ENCODE data around the gene CAST. TPM values are rescaled to one million over a fixed set of nuclear protein-coding genes. Genes with fewer than 3 reads are reported as not detected.

CAST gene
- total and polyA plus RNA-seq, 2 donors (not counting 1 experiment from before 2014, with no cell fraction given) = 41.0 to 231 TPM

- no peak for DNase-seq
- no peaks in the 10 kb centered on the region for H3K4me1 Mint-ChIP-seq
- CTCF ChIA-PET = interaction anchor here (1.2 to 1.7 kb wide), 3 partner anchors 134 to 786 kb away, joined by 3 to 6 read pairs (median 4); no protein-coding TSS in a partner anchor
Measured at GRCh38 chr5:96747720-96748119, 85.5 kb downstream of the CAST start.

DNA sequence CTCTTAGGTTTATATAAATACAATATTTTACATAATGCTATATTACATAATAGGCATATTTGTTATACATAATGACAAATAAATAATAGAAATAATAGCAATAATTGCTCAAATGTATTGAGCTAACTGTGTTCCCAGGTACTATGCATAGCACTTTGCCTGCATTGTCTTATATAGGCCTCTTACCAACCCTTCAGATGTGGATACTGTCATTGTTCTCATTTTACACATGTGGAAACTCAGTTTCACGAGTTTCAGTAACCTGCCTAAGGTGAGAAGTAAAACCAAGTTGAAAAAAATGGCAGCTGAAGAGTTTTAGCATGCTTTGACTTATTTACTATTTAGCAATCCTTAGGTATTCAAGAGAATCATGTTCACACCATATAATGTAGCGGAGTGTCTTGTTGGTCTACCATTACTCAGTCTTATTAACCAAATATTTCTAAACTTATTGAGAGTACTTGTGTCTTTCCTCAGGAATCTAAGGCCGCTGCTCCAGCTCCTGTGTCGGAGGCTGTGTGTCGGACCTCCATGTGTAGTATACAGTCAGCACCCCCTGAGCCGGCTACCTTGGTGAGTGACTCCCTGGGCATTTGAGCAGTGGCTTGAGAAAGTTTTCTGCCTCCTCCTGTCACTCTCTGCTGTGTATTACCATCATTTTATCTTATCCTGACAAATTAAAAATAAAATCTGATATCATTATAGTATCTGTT, 88.1 kb downstream of the CAST start:
- H2AFZ ChIP-seq (ENCODE audit: insufficient read depth, low read depth, low read length, poor library complexity, severe bottlenecking) = no peak overlapping the region
- H3K9ac ChIP-seq (ENCODE audit: low read length) = no peak overlapping the region
- no peak overlapping the region for H3K4me3 Mint-ChIP-seq
- TF ChIP-seq EZH2 (IDR thresholded peaks at IDR 0.05; ENCODE audit: borderline replicate concordance, insufficient read depth, low read depth, low read length, poor library complexity, severe bottlenecking) = no peak
- H4K20me1 ChIP-seq (ENCODE audit: control insufficient read depth, insufficient read depth, low read length, poor library complexity, severe bottlenecking) = peaks cover 9% of the 10 kb centered on the region
- H3K9me3 ChIP-seq (ENCODE audit: control extremely low read depth in 1 of 3, control insufficient read depth in 2 of 3, insufficient read depth in 1 of 3, low read length in 2 of 3) = no peaks in the 10 kb centered on the region
- CTCF ChIA-PET = interaction anchor here (0.6 to 5.0 kb wide), 9 partner anchors 10 to 414 kb away, joined by 3 to 214 read pairs (median 5); no protein-coding TSS in a partner anchor
- H3K27me3 ChIP-seq (replicated peaks in 1 of 4; ENCODE audit: control extremely low read depth in 1 of 4, control insufficient read depth in 3 of 4, insufficient read depth in 4 of 4, low read length in 3 of 4) = no peaks in the 10 kb centered on the region
- no peak overlapping the region for H3K27ac Mint-ChIP-seq
- H3K4me3 ChIP-seq (ENCODE audit: control extremely low read depth in 1 of 5, extremely low read depth in 1 of 5, insufficient read depth in 1 of 5, low read depth in 2 of 5, low read length in 4 of 5) = no peak overlapping the region
- intact Hi-C loops (cut with micrococcal nuclease) = loop anchor here (5.0 to 10.0 kb wide), 3 partner anchors 72 to 785 kb away; no protein-coding TSS in a partner anchor
- no peak overlapping the region for H3K27ac ChIP-seq (ENCODE audit: low read length in 2 of 2)
- H3K27me3 Mint-ChIP-seq = no peaks in the 10 kb centered on the region
- H3K4me2 ChIP-seq (replicated peaks; ENCODE audit: low read depth, low read length, poor library complexity, severe bottlenecking) = no peak overlapping the region
- WGBS (ENCODE audit: insufficient coverage) = 100% methylated on average over 4 of the region's 6 CpGs
- H3K79me2 ChIP-seq (ENCODE audit: control insufficient read depth, insufficient read depth, low read length) = no peaks in the 10 kb centered on the region
- peaks cover 0 to 96% of the 10 kb centered on the region in 2 experiments for H3K36me3 ChIP-seq (replicated peaks in 1 of 2; ENCODE audit: control extremely low read depth in 1 of 2, control insufficient read depth in 1 of 2, extremely low read depth in 1 of 2, insufficient read depth in 2 of 2, low read length in 1 of 2)
- DNase-seq (no peak), ATAC-seq (ENCODE audit: low read depth) (no peak)
- no peaks in the 10 kb centered on the region for H3K4me1 ChIP-seq (ENCODE audit: control insufficient read depth in 2 of 2, insufficient read depth in 2 of 2, low read length in 2 of 2)
- no peaks in the 10 kb centered on the region for H3K4me1 Mint-ChIP-seq
- no peaks in the 10 kb centered on the region for H3K9me3 Mint-ChIP-seq (ENCODE audit: insufficient read depth)
- POLR2A ChIA-PET = no interaction called here

More at GRCh38 chr5:96747720-96748119, 85.5 kb downstream of the CAST start:
- H4K20me1 ChIP-seq (ENCODE audit: control insufficient read depth, insufficient read depth, low read length, poor library complexity, severe bottlenecking) = peaks cover 2% of the 10 kb centered on the region
- H3K4me3 ChIP-seq (ENCODE audit: control extremely low read depth in 1 of 5, extremely low read depth in 1 of 5, insufficient read depth in 1 of 5, low read depth in 2 of 5, low read length in 4 of 5) = no peak overlapping the region
- no peaks in the 10 kb centered on the region for H3K9me3 ChIP-seq (ENCODE audit: control extremely low read depth in 1 of 3, control insufficient read depth in 2 of 3, insufficient read depth in 1 of 3, low read length in 2 of 3)
- H3K9ac ChIP-seq (ENCODE audit: low read length) = no peak overlapping the region
- no peaks in the 10 kb centered on the region for H3K4me1 ChIP-seq (ENCODE audit: control insufficient read depth in 2 of 2, insufficient read depth in 2 of 2, low read length in 2 of 2)
- Mint-ChIP-seq H3K4me3 (no peak overlapping the region), H3K9me3 (ENCODE audit: insufficient read depth) (no peaks in the 10 kb centered on the region), H3K27me3 (no peaks in the 10 kb centered on the region), H3K27ac (no peak overlapping the region)
- 100% methylated on average over 1 of the region's 3 CpGs for WGBS (ENCODE audit: insufficient coverage)
- intact Hi-C loops (cut with micrococcal nuclease) = no loop called here
- no peak for TF ChIP-seq EZH2 (IDR thresholded peaks at IDR 0.05; ENCODE audit: borderline replicate concordance, insufficient read depth, low read depth, low read length, poor library complexity, severe bottlenecking)
- TF ChIP-seq, protein P1, sequence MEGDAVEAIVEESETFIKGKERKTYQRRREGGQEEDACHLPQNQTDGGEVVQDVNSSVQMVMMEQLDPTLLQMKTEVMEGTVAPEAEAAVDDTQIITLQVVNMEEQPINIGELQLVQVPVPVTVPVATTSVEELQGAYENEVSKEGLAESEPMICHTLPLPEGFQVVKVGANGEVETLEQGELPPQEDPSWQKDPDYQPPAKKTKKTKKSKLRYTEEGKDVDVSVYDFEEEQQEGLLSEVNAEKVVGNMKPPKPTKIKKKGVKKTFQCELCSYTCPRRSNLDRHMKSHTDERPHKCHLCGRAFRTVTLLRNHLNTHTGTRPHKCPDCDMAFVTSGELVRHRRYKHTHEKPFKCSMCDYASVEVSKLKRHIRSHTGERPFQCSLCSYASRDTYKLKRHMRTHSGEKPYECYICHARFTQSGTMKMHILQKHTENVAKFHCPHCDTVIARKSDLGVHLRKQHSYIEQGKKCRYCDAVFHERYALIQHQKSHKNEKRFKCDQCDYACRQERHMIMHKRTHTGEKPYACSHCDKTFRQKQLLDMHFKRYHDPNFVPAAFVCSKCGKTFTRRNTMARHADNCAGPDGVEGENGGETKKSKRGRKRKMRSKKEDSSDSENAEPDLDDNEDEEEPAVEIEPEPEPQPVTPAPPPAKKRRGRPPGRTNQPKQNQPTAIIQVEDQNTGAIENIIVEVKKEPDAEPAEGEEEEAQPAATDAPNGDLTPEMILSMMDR (IDR thresholded peaks at IDR 0.05) = no peak
- H3K79me2 ChIP-seq (ENCODE audit: control insufficient read depth, insufficient read depth, low read length) = no peaks in the 10 kb centered on the region
- peaks cover 0 to 95% of the 10 kb centered on the region in 2 experiments for H3K36me3 ChIP-seq (replicated peaks in 1 of 2; ENCODE audit: control extremely low read depth in 1 of 2, control insufficient read depth in 1 of 2, extremely low read depth in 1 of 2, insufficient read depth in 2 of 2, low read length in 1 of 2)
- H3K27ac ChIP-seq (ENCODE audit: low read length in 2 of 2) = no peak overlapping the region
- no peak overlapping the region for H3K4me2 ChIP-seq (replicated peaks; ENCODE audit: low read depth, low read length, poor library complexity, severe bottlenecking)
- POLR2A ChIA-PET = no interaction called here
- H2AFZ ChIP-seq (ENCODE audit: insufficient read depth, low read depth, low read length, poor library complexity, severe bottlenecking) = no peak overlapping the region
- ATAC-seq (ENCODE audit: low read depth) = no peak
- no peaks in the 10 kb centered on the region for H3K27me3 ChIP-seq (replicated peaks in 1 of 4; ENCODE audit: control extremely low read depth in 1 of 4, control insufficient read depth in 3 of 4, insufficient read depth in 4 of 4, low read length in 3 of 4)
